ENCODE measurements around the gene LMF1.

LMF1 gene

DNA sequence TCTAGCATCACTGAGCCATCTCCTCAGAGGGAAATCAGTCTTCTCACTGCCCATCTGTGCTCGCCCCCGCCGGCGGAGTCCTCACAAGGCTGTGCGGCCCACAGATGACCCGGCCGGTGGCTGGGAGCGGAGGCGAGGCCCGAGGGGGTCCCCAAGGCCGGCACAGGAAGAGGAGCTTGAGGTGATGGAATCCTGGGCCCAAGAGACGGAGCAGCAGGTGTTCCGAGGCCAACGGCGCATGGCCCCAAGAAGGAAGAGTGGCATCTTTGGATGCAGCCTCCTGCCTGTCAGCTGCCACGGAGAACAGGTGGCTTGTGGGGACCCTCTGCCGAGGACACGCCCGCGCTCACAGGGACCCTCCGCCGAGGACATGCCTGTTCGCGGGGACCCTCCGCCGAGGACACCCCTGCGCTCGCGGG is 97.5 kb downstream of the LMF1 start:
- no peaks in the 10 kb centered on the region for H3K9me3 ChIP-seq (ENCODE audit: insufficient read depth, low read length)
- H2AFZ ChIP-seq (ENCODE audit: low read depth, low read length, severe bottlenecking): no peak overlapping the region
- H3K9ac ChIP-seq (ENCODE audit: low read length): no peak overlapping the region
- H4K20me1 ChIP-seq (ENCODE audit: low read depth, low read length): no peaks in the 10 kb centered on the region
- no peaks in the 10 kb centered on the region for H3F3A ChIP-seq (ENCODE audit: insufficient read depth)
- H3K27me3 ChIP-seq (ENCODE audit: low read length): no peaks in the 10 kb centered on the region
- H3K36me3 ChIP-seq (ENCODE audit: low read length): no peaks in the 10 kb centered on the region
- H3K9me2 ChIP-seq (replicated peaks; ENCODE audit: insufficient read depth, low read length): no peaks in the 10 kb centered on the region
- no peak overlapping the region for H3K4me2 ChIP-seq (ENCODE audit: low read depth, low read length, poor library complexity, severe bottlenecking)
- no peak overlapping the region for H3K27ac ChIP-seq (ENCODE audit: low read depth, low read length)
- no peak for TF ChIP-seq EZH2phosphoT487 (conservative IDR thresholded peaks at IDR 0.05; ENCODE audit: low read length)
- TF ChIP-seq, protein P1, sequence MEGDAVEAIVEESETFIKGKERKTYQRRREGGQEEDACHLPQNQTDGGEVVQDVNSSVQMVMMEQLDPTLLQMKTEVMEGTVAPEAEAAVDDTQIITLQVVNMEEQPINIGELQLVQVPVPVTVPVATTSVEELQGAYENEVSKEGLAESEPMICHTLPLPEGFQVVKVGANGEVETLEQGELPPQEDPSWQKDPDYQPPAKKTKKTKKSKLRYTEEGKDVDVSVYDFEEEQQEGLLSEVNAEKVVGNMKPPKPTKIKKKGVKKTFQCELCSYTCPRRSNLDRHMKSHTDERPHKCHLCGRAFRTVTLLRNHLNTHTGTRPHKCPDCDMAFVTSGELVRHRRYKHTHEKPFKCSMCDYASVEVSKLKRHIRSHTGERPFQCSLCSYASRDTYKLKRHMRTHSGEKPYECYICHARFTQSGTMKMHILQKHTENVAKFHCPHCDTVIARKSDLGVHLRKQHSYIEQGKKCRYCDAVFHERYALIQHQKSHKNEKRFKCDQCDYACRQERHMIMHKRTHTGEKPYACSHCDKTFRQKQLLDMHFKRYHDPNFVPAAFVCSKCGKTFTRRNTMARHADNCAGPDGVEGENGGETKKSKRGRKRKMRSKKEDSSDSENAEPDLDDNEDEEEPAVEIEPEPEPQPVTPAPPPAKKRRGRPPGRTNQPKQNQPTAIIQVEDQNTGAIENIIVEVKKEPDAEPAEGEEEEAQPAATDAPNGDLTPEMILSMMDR (IDR thresholded peaks at IDR 0.05; ENCODE audit: insufficient read depth, low read length, poor library complexity, severe bottlenecking): no peak
- H3K79me2 ChIP-seq (ENCODE audit: insufficient read depth, low read length): no peaks in the 10 kb centered on the region
- no peak overlapping the region for H3K4me3 ChIP-seq (ENCODE audit: insufficient read depth, low read length, poor library complexity, severe bottlenecking)

DNA sequence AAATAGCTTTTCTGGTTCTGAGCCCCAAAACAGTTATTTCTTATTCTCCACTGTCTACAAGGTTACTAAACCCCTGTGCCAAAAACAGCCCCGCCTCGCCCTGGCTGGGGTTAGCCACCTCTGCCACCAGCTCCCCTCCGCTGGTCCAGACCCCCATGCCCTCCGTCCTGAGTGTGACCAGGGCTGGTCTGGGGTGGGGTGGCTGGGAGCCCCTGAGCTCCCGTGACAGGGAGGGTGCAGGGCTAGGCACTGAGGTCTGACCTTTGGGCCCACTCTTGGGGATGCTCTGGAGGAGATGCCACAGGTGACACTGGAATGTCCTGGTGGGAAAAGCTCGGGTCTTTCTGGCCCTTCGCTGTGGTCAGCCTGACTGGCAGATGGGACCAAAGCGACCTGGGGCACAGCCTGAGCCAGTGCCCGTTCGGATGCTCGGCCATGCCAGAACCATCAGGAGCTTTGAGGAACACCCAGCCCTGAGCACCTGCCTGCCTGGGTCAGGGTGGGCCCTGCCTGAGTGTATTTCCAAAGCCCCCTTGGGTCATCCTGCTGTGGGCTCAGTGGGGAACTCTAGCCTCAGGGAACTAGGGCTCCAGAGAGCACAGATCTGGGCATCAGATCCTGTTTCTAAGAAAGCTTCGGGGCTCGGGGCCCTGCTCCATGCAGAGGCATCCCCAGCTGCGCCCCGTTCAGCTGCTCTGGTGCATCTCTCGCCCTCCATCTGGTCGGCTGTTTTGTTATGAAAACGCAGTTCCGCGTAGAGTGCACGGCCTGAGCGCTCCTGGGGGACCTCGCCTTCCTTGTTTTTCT is 98.1 kb downstream of the LMF1 start:
- Histone ChIP-seq H3F3A (ENCODE audit: insufficient read depth) (no peaks in the 10 kb centered on the region), H2AFZ (ENCODE audit: low read depth, low read length, severe bottlenecking) (no peak overlapping the region)

DNA sequence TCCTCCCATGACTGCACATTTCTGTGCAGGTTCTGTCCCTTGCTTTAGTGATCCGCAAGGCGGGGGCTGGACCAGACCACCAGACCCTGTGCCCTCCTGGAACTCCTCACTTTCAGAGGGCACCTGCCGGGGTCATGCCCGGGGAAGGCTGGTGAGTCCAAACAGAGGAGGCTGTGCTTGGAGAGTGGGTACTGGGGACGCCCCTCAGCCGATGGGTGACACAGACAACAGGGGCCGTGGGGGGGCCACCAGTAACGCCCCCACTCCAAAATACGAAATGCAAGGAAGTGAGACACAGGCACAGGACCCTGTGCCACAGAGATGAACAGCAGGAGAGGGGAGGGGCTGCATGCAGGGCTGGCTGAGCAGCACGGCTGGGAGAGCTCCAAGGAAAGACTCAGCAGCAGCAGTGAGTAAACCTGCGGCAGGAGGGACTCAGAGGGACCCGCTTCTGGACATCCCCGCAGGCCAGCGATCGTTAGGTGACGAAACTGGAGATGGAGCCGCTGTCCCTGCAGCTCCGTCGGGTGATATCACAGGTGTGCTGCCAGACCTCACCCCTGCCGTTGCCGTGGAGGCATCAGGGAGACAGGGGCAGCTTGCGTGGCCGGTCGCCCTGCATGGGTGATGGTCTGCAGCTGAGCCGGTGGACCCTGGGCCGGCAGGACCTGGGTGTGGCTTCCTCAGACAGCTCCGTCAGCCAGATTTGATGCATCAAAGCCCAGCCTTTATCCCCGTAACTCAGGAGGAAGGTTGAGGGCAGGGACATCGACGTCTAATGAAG is 99.0 kb downstream of the LMF1 start:
- Histone ChIP-seq H4K20me1 (ENCODE audit: low read depth, low read length) (no peaks in the 10 kb centered on the region), H2AFZ (ENCODE audit: low read depth, low read length, severe bottlenecking) (no peak overlapping the region), H3K79me2 (ENCODE audit: insufficient read depth, low read length) (no peaks in the 10 kb centered on the region), H3K9me3 (ENCODE audit: insufficient read depth, low read length) (no peaks in the 10 kb centered on the region), H3F3A (ENCODE audit: insufficient read depth) (no peaks in the 10 kb centered on the region), H3K4me2 (ENCODE audit: low read depth, low read length, poor library complexity, severe bottlenecking) (no peak overlapping the region), H3K27me3 (ENCODE audit: low read length) (no peaks in the 10 kb centered on the region), H3K9me2 (replicated peaks; ENCODE audit: insufficient read depth, low read length) (no peaks in the 10 kb centered on the region), H3K4me3 (ENCODE audit: insufficient read depth, low read length, poor library complexity, severe bottlenecking) (no peak overlapping the region), H3K36me3 (ENCODE audit: low read length) (no peaks in the 10 kb centered on the region), H3K9ac (ENCODE audit: low read length) (no peak overlapping the region), H3K27ac (ENCODE audit: low read depth, low read length) (no peak overlapping the region)
- no peak for TF ChIP-seq EZH2phosphoT487 (conservative IDR thresholded peaks at IDR 0.05; ENCODE audit: low read length)
- TF ChIP-seq, protein P1 (IDR thresholded peaks at IDR 0.05; ENCODE audit: insufficient read depth, low read length, poor library complexity, severe bottlenecking): no peak

More for the DNA sequence above, 98.1 kb downstream of the LMF1 start:
- no peaks in the 10 kb centered on the region for H4K20me1 ChIP-seq (ENCODE audit: low read depth, low read length)
- TF ChIP-seq, protein P1 (IDR thresholded peaks at IDR 0.05; ENCODE audit: insufficient read depth, low read length, poor library complexity, severe bottlenecking): no peak
- no peak for TF ChIP-seq EZH2phosphoT487 (conservative IDR thresholded peaks at IDR 0.05; ENCODE audit: low read length)
- no peak overlapping the region for H3K4me3 ChIP-seq (ENCODE audit: insufficient read depth, low read length, poor library complexity, severe bottlenecking)
- no peaks in the 10 kb centered on the region for H3K9me3 ChIP-seq (ENCODE audit: insufficient read depth, low read length)
- no peak overlapping the region for H3K27ac ChIP-seq (ENCODE audit: low read depth, low read length)
- H3K27me3 ChIP-seq (ENCODE audit: low read length): no peaks in the 10 kb centered on the region
- H3K9ac ChIP-seq (ENCODE audit: low read length): no peak overlapping the region
- no peaks in the 10 kb centered on the region for H3K36me3 ChIP-seq (ENCODE audit: low read length)
- H3K79me2 ChIP-seq (ENCODE audit: insufficient read depth, low read length): no peaks in the 10 kb centered on the region
- no peaks in the 10 kb centered on the region for H3K9me2 ChIP-seq (replicated peaks; ENCODE audit: insufficient read depth, low read length)
- no peak overlapping the region for H3K4me2 ChIP-seq (ENCODE audit: low read depth, low read length, poor library complexity, severe bottlenecking)

Data from SU-DHL-6 (cell line).